ENCODE results near the gene SWSAP1. TPM values are rescaled to one million over a fixed set of nuclear protein-coding genes. Genes with fewer than 3 reads are reported as not detected.
A peak's percentile ranks its signal among the peaks of the same experiment; 100 is the strongest.
"Not testable (repeated sequence)": the region's sequence is repeated elsewhere in the genome, so short reads cannot be mapped to it uniquely, and the experiment has no call there.

Gene SWSAP1
- total RNA-seq, 1 donor = 0.72 TPM

- H3K4me3 ChIP-seq (ENCODE audit: insufficient read depth, low read length) = no peak overlapping the region
- H4K20me1 ChIP-seq (ENCODE audit: insufficient read depth, low read length) = no peaks in the 10 kb centered on the region
- H3K36me3 ChIP-seq (ENCODE audit: insufficient read depth, low read length) = no peaks in the 10 kb centered on the region
- H3K79me2 ChIP-seq (ENCODE audit: insufficient read depth, low read length) = no peaks in the 10 kb centered on the region
- no peak overlapping the region for H3K27ac ChIP-seq (ENCODE audit: low read depth, low read length)
- DNase-seq (ENCODE audit: insufficient read length, low spot score, missing footprints) = peak; percentile 52
- peaks cover 18% of the 10 kb centered on the region for H3K4me1 ChIP-seq (ENCODE audit: insufficient read depth, low read length)
- no peak overlapping the region for H3K4me2 ChIP-seq (ENCODE audit: insufficient read depth, low read length)
- no peaks in the 10 kb centered on the region for H3K27me3 ChIP-seq (ENCODE audit: insufficient read depth, low read length)
- H3K9me3 ChIP-seq (ENCODE audit: low read depth, low read length) = no peaks in the 10 kb centered on the region
- no peak for TF ChIP-seq CTCF (IDR thresholded peaks at IDR 0.05; ENCODE audit: extremely low read depth, low read depth, low read length)
- H2AFZ ChIP-seq (ENCODE audit: low read length) = no peak overlapping the region
Measured at GRCh38 chr19:11349171-11349570, 25.3 kb upstream of the SWSAP1 start.

DNA sequence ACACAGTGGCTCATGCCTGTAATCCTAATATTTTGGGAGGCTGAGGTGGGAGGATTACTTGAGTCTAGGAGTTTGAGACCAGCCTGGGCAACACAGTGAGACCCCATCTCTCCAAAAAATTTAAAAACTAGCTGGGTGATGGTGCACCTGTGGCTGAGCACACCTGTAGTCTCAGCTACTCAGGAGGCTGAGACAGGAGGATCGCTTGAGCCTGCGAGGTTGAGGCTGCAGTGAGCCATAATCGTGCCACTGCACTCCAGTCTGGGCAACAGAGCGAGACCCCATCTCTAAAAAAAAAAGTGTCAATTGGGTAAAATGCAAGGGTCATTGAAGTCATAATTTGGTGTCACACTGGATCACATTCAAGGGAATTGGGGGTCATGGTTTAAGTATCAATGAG is 20.4 kb upstream of the SWSAP1 start:
- H3K9me3 ChIP-seq (ENCODE audit: low read depth, low read length); H3K4me1 ChIP-seq (ENCODE audit: insufficient read depth, low read length); H3K4me2 ChIP-seq (ENCODE audit: insufficient read depth, low read length); H3K27me3 ChIP-seq (ENCODE audit: insufficient read depth, low read length); H3K4me3 ChIP-seq (ENCODE audit: insufficient read depth, low read length); H3K27ac ChIP-seq (ENCODE audit: low read depth, low read length); H3K36me3 ChIP-seq (ENCODE audit: insufficient read depth, low read length); H2AFZ ChIP-seq (ENCODE audit: low read length); DNase-seq (ENCODE audit: insufficient read length, low spot score, missing footprints): not testable (repeated sequence)
- peaks cover 24% of the 10 kb centered on the region for H4K20me1 ChIP-seq (ENCODE audit: insufficient read depth, low read length)
- peaks cover 11% of the 10 kb centered on the region for H3K79me2 ChIP-seq (ENCODE audit: insufficient read depth, low read length)

- Histone ChIP-seq H4K20me1 (ENCODE audit: insufficient read depth, low read length) (peaks cover 27% of the 10 kb centered on the region), H2AFZ (ENCODE audit: low read length) (no peak within 1 kb of the TSS), H3K27ac (ENCODE audit: low read depth, low read length) (no peak within 1 kb of the TSS)
Measured at GRCh38 chr19:11355160-11356073, 19.0 kb upstream of the SWSAP1 start, which contains the start of gene PLPPR2. Gene PLPPR2, plus strand, starts transcription at chr19:11355432. Its CDS starts 2,242 bp downstream, at chr19:11357674.

DNA sequence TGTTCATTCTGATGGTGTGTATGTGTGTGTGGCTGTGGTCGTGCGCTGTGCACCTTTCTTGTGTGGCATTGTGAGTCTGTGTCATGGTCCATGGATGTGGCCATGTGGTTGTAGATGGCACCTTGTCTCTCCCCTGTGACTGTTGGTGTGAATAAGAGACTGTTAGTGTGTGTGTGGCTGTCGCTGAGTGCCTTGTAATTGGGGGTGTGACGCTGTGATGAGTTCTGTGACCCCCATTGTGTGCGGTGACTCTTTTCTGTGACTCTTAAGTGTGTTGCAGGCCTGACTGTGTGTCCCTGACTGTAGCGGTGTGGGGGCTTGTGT is 18.4 kb upstream of the SWSAP1 start:
- peaks cover 27% of the 10 kb centered on the region for H4K20me1 ChIP-seq (ENCODE audit: insufficient read depth, low read length)
- peaks cover 10% of the 10 kb centered on the region for H3K4me1 ChIP-seq (ENCODE audit: insufficient read depth, low read length)
- no peak for TF ChIP-seq CTCF (IDR thresholded peaks at IDR 0.05; ENCODE audit: extremely low read depth, low read depth, low read length)
- peak overlapping the region; percentile 92 for H3K4me2 ChIP-seq (ENCODE audit: insufficient read depth, low read length)
- no peak overlapping the region for H2AFZ ChIP-seq (ENCODE audit: low read length)
- H3K27ac ChIP-seq (ENCODE audit: low read depth, low read length) = no peak overlapping the region
- H3K4me3 ChIP-seq (ENCODE audit: insufficient read depth, low read length) = peak overlapping the region; percentile 74
- H3K79me2 ChIP-seq (ENCODE audit: insufficient read depth, low read length) = peaks cover 11% of the 10 kb centered on the region
- no peaks in the 10 kb centered on the region for H3K27me3 ChIP-seq (ENCODE audit: insufficient read depth, low read length)
- H3K36me3 ChIP-seq (ENCODE audit: insufficient read depth, low read length) = peaks cover 19% of the 10 kb centered on the region
- peak; percentile 81 for DNase-seq (ENCODE audit: insufficient read length, low spot score, missing footprints)
- no peaks in the 10 kb centered on the region for H3K9me3 ChIP-seq (ENCODE audit: low read depth, low read length)

More at GRCh38 chr19:11355160-11356073, 19.0 kb upstream of the SWSAP1 start, which contains the start of gene PLPPR2:
- peak within 1 kb of the TSS; percentile 74 for H3K4me3 ChIP-seq (ENCODE audit: insufficient read depth, low read length)
- peak within 1 kb of the TSS; percentile 92 for H3K4me2 ChIP-seq (ENCODE audit: insufficient read depth, low read length)
- no peaks in the 10 kb centered on the region for H3K27me3 ChIP-seq (ENCODE audit: insufficient read depth, low read length)
- no peak for TF ChIP-seq CTCF (IDR thresholded peaks at IDR 0.05; ENCODE audit: extremely low read depth, low read depth, low read length)
- no peaks in the 10 kb centered on the region for H3K9me3 ChIP-seq (ENCODE audit: low read depth, low read length)
- H3K79me2 ChIP-seq (ENCODE audit: insufficient read depth, low read length) = peaks cover 11% of the 10 kb centered on the region
- H3K4me1 ChIP-seq (ENCODE audit: insufficient read depth, low read length) = peaks cover 10% of the 10 kb centered on the region
- peak; percentile 100 for DNase-seq (ENCODE audit: insufficient read length, low spot score, missing footprints)
- peaks cover 12% of the 10 kb centered on the region for H3K36me3 ChIP-seq (ENCODE audit: insufficient read depth, low read length)

Measured in osteoblast (primary cell).